IPS-11a (cell line): ENCODE data around the gene CENPE.
A peak's percentile ranks its signal among the peaks of the same experiment; 100 is the strongest.

ENCODE experiments used
- H3K4me3 ChIP-seq: one replicate; pipeline ENCODE4 v1.5.1; 2013; ENCODE audit warnings: low read depth, low read length, control low read depth

CENPE gene

GRCh38 chr4:103126126-103126525 is 72.0 kb downstream of the CENPE start:
- H3K4me3 ChIP-seq, result no peak overlapping the region

DNA sequence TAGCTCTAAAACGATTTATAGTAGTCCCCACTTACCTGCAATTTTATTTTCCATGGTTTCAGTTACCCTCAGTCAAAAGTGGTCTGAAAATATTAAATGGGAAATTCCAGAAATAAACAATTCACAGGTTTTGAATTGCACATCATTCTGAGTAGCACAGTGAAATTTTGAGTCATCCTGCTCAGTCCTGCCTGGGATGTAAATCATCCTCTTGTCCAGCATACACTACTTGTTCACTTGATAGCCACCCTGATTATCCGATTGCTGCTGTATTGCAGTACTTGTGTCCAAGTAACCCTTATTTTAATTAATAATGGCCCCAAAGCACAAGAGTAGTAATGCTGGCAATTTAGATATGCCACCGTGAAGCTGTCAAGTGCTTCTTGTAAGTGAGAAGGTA is 75.0 kb downstream of the CENPE start:
- no peak overlapping the region for H3K4me3 ChIP-seq

GRCh38 chr4:103118166-103118565 is 80.0 kb downstream of the CENPE start:
- H3K4me3 ChIP-seq, result no peak overlapping the region

DNA sequence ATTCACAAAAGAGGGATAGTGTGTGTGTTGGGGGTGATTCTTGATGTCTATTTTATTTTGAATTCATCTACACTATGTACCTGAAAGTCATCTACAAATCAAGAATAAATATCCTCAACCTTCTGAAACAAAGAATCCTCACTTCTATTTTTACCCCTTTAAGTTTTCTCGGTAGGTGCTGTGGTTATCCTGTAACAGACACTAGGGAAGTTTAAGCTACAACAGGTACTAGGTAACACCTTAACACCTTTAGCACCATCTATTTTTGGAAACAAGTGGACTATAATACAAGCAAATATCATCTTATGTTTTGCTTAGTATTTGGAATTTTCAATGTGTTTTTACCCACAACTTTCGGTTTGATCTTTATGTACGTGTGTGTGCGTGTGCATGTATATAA is 86.5 kb downstream of the CENPE start:
- no peak overlapping the region for H3K4me3 ChIP-seq

GRCh38 chr4:103108542-103108941 is 89.6 kb downstream of the CENPE start:
- H3K4me3 ChIP-seq, result no peak overlapping the region

DNA sequence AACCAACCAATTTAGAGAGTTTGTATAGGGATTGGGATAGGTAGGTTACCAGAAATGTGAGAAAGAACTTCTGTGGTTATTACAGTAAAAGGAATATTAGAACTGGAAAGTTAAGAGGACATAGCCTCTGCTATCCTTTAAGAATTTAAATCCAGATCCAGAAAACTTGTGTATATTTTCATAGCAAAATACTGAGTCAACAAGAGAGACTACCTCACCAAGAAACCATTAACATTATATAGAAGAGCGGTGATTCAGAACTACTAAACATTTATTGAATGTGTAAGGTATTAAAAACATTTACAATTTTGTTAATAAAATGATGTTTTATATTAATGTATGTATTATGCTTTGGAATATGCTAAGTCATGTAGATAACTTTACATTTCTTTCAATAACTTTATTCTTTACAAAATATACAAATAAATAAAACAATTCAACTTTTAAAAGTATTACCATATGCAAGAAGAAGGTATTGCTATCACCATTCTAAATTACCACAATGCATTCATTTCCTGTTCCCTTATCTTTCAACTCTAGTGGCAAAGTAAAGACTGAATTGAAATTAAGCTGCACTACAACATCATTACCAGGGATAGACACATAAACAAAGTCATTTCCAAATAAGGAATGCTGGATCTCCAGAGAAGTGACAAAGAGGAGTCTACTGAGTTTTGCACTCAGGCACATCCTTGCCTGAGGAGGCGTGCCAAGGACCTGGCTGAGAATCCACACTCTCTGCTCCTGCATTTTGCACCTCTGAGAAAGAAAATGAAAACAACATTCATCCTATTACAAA is 92.4 kb downstream of the CENPE start:
- no peak overlapping the region for H3K4me3 ChIP-seq

DNA sequence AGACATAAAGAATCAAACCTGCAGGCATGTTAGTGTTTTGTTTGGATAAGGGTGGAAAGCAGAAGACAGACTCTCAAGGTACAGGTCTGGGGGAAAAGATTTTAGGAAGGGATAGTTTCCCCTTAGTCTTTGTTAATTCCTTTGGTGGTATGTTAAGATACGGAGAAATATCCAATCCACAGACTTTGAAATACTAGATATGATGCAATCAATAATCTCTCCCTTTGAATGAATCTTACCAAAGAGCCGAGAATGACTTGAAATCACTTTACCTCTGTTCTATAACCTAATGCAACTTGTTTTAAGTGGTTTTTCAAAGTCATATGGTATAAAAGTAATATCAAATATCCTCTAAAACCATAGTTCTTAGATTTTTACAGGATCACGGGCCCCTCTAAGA is 93.3 kb downstream of the CENPE start:
- H3K4me3 ChIP-seq, result no peak overlapping the region

DNA sequence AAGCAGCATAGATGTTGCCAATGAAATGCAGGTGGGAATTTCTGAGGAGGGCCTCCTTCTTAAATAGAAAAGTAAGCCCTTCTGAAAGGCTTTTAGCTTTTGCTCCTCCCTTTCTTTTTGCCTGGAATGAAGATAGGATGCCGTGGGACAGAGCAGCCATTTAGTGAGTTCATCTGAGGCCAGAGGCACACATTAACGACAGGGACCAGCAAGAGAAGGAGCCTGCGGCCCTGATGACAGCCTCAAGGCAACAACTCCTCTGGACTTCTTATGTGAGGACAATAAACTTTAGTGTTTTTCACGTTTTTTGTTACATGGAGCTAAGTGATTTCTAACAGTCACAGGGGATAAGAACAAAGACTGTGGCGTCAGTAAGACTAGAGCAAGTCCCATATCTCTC is 97.5 kb downstream of the CENPE start:
- H3K4me3 ChIP-seq, result no peak overlapping the region

GRCh38 chr4:103099691-103100392 is 98.3 kb downstream of the CENPE start, which contains the start of gene BDH2:
BDH2 (minus strand) TSS chr4:103099834; CDS start chr4:103096254, 3,580 bp downstream.
- H3K4me3 ChIP-seq, result peak within 1 kb of the TSS; percentile 61

GRCh38 chr4:103098756-103099440 is 99.2 kb downstream of the CENPE start:
- H3K4me3 ChIP-seq, result peak overlapping the region; percentile 61

- H3K4me3 ChIP-seq, result no peak overlapping the region
Measured at GRCh38 chr4:103098341-103098740, 99.8 kb downstream of the CENPE start.

GRCh38 chr4:103097112-103097511 is 101.0 kb downstream of the CENPE start:
- H3K4me3 ChIP-seq, result no peak overlapping the region

DNA sequence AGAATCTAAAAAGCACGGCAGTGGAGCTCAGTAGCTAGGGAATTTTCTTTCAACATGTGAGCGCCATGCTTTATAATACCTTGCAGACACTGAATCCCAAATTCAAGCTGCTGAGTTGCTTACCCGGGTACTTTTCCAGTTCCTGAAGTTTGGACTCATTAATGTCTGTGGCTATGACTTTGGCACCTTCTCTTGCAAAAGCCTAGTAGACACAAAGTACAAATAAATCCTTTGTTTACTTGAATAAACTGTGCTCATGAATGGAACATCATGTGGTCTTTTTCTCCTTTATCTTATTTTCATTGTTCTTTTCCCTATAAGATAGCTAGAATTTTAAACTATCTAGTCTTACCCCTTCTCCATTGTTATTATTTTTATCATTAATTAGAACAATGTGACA is 103.1 kb downstream of the CENPE start:
- H3K4me3 ChIP-seq, result no peak overlapping the region

DNA sequence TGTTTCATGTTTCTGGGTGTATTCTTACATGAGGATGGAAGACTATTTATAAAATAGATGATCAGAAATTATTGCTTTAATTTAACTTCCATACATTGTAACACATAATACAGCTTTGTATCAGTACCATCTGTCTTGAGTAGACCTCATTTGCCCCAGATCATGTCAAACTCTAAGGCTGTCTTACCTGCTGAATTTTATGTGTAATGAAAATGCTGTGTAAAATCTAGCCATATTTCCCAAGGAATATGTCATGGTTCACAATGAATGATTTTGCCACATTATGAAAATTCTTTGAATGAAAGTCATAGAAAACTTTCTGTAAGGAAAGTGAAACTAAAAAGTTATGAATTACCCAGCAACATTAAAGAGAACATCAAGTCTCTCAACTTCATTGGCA is 105.9 kb downstream of the CENPE start:
- no peak overlapping the region for H3K4me3 ChIP-seq

DNA sequence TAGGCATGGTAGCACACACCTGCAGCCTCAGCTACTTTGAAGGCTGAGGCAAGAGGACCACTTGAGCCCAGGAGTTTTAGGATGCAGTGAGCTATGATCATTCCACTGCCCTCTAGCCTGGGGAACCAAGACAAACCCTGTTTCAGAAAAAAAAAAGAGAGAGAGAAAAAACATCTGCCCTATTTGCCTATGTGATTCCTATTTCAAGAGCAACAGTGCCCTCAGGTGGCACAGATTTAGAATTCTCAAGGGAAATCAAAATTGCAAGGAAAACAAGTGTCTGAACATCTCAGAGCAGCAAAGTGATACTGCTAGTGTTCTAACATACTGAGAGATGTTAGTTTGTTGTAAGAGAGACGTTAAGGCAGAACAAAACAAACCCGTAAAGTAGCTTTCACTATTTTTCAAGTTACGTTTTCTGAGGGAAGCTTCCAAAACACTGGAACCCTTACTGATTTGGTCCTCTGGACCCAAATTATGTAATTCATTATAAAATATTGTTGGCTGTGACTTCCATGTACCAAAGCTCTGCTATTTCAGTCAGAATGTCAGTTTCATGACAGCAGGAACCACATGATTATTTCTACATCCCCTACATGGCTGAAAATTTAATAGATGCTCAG is 106.4 kb downstream of the CENPE start:
- no peak overlapping the region for H3K4me3 ChIP-seq

DNA sequence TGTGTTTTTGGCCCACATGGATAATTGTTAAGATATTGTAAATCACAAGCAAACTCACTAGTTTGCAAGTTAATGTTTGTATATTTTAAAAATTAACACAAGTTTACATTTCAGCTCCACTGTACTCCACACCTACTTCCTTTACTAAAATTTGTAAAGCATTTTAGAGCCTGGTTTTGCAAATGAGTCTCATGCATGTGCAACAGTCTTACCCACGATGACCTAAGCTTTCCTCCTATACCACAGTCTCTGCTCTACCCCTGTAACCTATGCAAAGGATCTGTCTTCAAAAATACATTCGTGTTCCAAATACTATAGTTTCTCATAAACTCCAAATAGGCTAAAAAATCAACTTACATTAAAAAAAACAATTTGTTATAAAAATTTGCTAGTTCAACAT is 108.7 kb downstream of the CENPE start:
- no peak overlapping the region for H3K4me3 ChIP-seq

- no peak overlapping the region for H3K4me3 ChIP-seq
Measured at GRCh38 chr4:103086551-103086950, 111.6 kb downstream of the CENPE start.

GRCh38 chr4:103085555-103086196 is 112.5 kb downstream of the CENPE start:
- no peak overlapping the region for H3K4me3 ChIP-seq

DNA sequence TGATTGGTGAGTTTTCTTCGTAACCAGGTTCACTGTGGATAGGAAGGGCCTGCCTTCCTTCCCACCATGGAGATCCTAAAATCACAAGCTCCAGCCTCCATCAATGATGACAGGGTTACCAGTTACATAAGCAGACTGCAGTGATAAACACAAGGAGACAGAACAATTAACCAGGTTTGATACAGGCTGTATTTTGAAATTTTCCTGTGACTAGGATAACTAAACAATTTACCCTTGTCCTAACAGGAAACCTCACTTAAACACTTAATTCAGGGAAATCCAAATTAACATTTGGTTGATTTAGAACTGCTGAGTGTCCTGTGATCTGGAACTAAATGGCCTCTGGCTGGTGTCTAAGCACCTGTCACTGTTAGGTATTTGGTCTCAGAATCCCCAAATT is 118.5 kb downstream of the CENPE start:
- H3K4me3 ChIP-seq, result no peak overlapping the region

- peak within 1 kb of the TSS; percentile 69 for H3K4me3 ChIP-seq
Measured at GRCh38 chr4:103076747-103077347, 121.3 kb downstream of the CENPE start, which contains the start of gene SLC9B2. SLC9B2 (minus strand) TSS chr4:103076761; CDS start chr4:103067550, 9,211 bp downstream.
